Measurements from ENCODE around the gene TFAP2E. TPM values are rescaled to one million over a fixed set of nuclear protein-coding genes. Genes with fewer than 3 reads are reported as not detected.

Gene TFAP2E
- total RNA-seq, 4 donors from 2014 or later = 0.97 to 3.6 TPM; not detected in 2

GRCh38 chr1:35532497-35533223, 40.5 kb upstream of the TFAP2E start:
- H3K4me3 ChIP-seq = no peak overlapping the region
- H3K9me3 ChIP-seq = no peaks in the 10 kb centered on the region
- DNase-seq = no peak
- TF ChIP-seq, protein P1, sequence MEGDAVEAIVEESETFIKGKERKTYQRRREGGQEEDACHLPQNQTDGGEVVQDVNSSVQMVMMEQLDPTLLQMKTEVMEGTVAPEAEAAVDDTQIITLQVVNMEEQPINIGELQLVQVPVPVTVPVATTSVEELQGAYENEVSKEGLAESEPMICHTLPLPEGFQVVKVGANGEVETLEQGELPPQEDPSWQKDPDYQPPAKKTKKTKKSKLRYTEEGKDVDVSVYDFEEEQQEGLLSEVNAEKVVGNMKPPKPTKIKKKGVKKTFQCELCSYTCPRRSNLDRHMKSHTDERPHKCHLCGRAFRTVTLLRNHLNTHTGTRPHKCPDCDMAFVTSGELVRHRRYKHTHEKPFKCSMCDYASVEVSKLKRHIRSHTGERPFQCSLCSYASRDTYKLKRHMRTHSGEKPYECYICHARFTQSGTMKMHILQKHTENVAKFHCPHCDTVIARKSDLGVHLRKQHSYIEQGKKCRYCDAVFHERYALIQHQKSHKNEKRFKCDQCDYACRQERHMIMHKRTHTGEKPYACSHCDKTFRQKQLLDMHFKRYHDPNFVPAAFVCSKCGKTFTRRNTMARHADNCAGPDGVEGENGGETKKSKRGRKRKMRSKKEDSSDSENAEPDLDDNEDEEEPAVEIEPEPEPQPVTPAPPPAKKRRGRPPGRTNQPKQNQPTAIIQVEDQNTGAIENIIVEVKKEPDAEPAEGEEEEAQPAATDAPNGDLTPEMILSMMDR (IDR thresholded peaks at IDR 0.05) = no peak
- TF ChIP-seq POLR2A (IDR thresholded peaks at IDR 0.05) = no peak
- no peak overlapping the region for H3K27ac ChIP-seq
- no peaks in the 10 kb centered on the region for H3K27me3 ChIP-seq
- no peaks in the 10 kb centered on the region for H3K4me1 ChIP-seq
- H3K36me3 ChIP-seq = no peaks in the 10 kb centered on the region
- intact Hi-C loops (cut with DNase I; ENCODE audit: low total_unique reads) = no loop called here

- intact Hi-C loops (cut with DNase I; ENCODE audit: low total_unique reads) = no loop called here
- H3K9me3 ChIP-seq = no peaks in the 10 kb centered on the region
- no peak for DNase-seq
- H3K4me1 ChIP-seq = no peaks in the 10 kb centered on the region
- H3K27me3 ChIP-seq = no peaks in the 10 kb centered on the region
- no peak overlapping the region for H3K27ac ChIP-seq
- TF ChIP-seq POLR2A (IDR thresholded peaks at IDR 0.05) = no peak
- TF ChIP-seq, protein P1 (IDR thresholded peaks at IDR 0.05) = no peak
- no peak overlapping the region for H3K4me3 ChIP-seq
- no peaks in the 10 kb centered on the region for H3K36me3 ChIP-seq
Measured at GRCh38 chr1:35533586-35533985, 39.5 kb upstream of the TFAP2E start.

- TF ChIP-seq, protein P1 (IDR thresholded peaks at IDR 0.05) = no peak
- no peak for TF ChIP-seq POLR2A (IDR thresholded peaks at IDR 0.05)
- H3K27ac ChIP-seq = no peak overlapping the region
- H3K36me3 ChIP-seq = no peaks in the 10 kb centered on the region
- no peak for DNase-seq
- no peaks in the 10 kb centered on the region for H3K4me1 ChIP-seq
- intact Hi-C loops (cut with DNase I; ENCODE audit: low total_unique reads) = no loop called here
- no peak overlapping the region for H3K4me3 ChIP-seq
- no peaks in the 10 kb centered on the region for H3K9me3 ChIP-seq
- no peaks in the 10 kb centered on the region for H3K27me3 ChIP-seq
Measured at GRCh38 chr1:35535243-35535642, 37.9 kb upstream of the TFAP2E start.

DNA sequence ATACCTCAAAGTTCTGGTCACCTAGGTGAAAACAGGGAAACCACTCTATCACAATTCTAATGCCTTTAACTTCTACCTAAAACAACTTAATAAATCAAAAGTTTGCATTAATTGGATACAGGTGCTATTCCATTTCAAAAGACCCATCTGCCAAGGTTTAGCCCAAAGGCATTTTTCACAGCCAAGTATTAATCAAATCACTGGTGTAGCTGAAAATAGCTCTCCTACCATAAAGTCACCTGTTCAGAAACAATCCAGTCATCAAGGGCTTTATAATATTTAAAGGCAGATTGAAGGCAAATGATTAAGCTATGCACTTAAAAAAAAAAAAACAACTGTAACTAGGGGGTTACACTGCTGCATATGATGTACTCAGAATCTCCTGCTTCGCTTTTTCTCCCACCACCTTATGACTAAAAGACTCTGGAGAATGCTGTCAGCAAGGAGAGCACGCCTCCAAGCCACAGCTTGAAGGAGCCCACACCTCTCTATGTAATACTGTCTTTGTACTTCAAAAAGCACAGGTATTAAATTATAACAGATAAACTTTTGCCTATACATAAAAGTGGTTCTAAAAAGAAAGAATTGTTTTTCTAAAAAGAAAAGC, 36.5 kb upstream of the TFAP2E start:
- no peaks in the 10 kb centered on the region for H3K36me3 ChIP-seq
- no peak overlapping the region for H3K27ac ChIP-seq
- intact Hi-C loops (cut with DNase I; ENCODE audit: low total_unique reads) = no loop called here
- H3K9me3 ChIP-seq = no peaks in the 10 kb centered on the region
- no peak overlapping the region for H3K4me3 ChIP-seq
- no peaks in the 10 kb centered on the region for H3K4me1 ChIP-seq
- no peak for DNase-seq
- H3K27me3 ChIP-seq = no peaks in the 10 kb centered on the region
- TF ChIP-seq, protein P1 (IDR thresholded peaks at IDR 0.05) = no peak
- TF ChIP-seq POLR2A (IDR thresholded peaks at IDR 0.05) = no peak

GRCh38 chr1:35537806-35538205, 35.3 kb upstream of the TFAP2E start:
- H3K27ac ChIP-seq = peak overlapping the region in 1 of 2 donors; percentile 57
- intact Hi-C loops (cut with DNase I; ENCODE audit: low total_unique reads) = no loop called here
- TF ChIP-seq, protein P1 (IDR thresholded peaks at IDR 0.05) = no peak
- no peak for TF ChIP-seq POLR2A (IDR thresholded peaks at IDR 0.05)
- DNase-seq = no peak
- H3K4me1 ChIP-seq = peaks cover 0 to 5% of the 10 kb centered on the region in 2 donors
- H3K27me3 ChIP-seq = no peaks in the 10 kb centered on the region
- no peaks in the 10 kb centered on the region for H3K36me3 ChIP-seq
- no peaks in the 10 kb centered on the region for H3K9me3 ChIP-seq
- H3K4me3 ChIP-seq = no peak overlapping the region

All from uterus (tissue), 4 donors.